ENCODE measurements around the gene CT47C1.

Gene CT47C1

GRCh38 chrX:119075270-119076025 lies 2.7 kb downstream of the CT47C1 start:
- Histone ChIP-seq H3K4me1 (ENCODE audit: control insufficient read depth in 1 of 2, insufficient read depth in 1 of 2, low read depth in 1 of 2, low read length in 1 of 2) (no peaks in the 10 kb centered on the region), H3K27ac (no peak overlapping the region), H3K36me3 (no peaks in the 10 kb centered on the region), H3K9me3 (no peaks in the 10 kb centered on the region), H3K4me3 (ENCODE audit: low read depth in 1 of 2, low read length in 1 of 2) (no peak overlapping the region), H3K27me3 (no peaks in the 10 kb centered on the region)
- no peak for TF ChIP-seq CTCF (IDR thresholded peaks at IDR 0.05)

DNA sequence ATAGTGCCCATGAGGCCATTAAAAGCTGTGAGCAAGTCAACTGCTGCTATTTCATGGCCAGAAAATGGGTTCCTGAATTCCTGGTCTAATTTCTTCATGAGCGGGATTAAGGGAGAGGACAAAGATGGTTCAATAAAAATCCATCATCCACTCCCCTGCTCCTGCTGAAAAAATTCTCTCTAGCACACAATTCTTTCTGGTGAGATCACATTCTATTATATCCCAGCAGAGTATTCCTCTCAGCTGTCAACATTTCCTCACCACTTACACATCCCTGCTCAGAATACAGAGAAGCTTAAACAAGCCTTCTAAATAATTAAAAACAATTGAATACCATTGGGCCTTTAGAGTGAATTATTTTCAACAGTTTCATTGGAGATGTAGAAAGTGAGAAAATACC lies 9.5 kb downstream of the CT47C1 start:
- H3K36me3 ChIP-seq, result no peaks in the 10 kb centered on the region
- H3K4me1 ChIP-seq (ENCODE audit: control insufficient read depth in 1 of 2, insufficient read depth in 1 of 2, low read depth in 1 of 2, low read length in 1 of 2), result no peaks in the 10 kb centered on the region
- no peaks in the 10 kb centered on the region for H3K27me3 ChIP-seq
- no peak for TF ChIP-seq CTCF (IDR thresholded peaks at IDR 0.05)
- H3K9me3 ChIP-seq, result no peaks in the 10 kb centered on the region
- no peak overlapping the region for H3K27ac ChIP-seq
- H3K4me3 ChIP-seq (ENCODE audit: low read depth in 1 of 2, low read length in 1 of 2), result no peak overlapping the region

- Histone ChIP-seq H3K9me3 (no peaks in the 10 kb centered on the region), H3K4me1 (ENCODE audit: control insufficient read depth in 1 of 2, insufficient read depth in 1 of 2, low read depth in 1 of 2, low read length in 1 of 2) (no peaks in the 10 kb centered on the region), H3K27ac (no peak overlapping the region), H3K4me3 (ENCODE audit: low read depth in 1 of 2, low read length in 1 of 2) (no peak overlapping the region), H3K27me3 (no peaks in the 10 kb centered on the region), H3K36me3 (no peaks in the 10 kb centered on the region)
- TF ChIP-seq CTCF (IDR thresholded peaks at IDR 0.05), result no peak
Observed at GRCh38 chrX:119084766-119085165, 12.0 kb downstream of the CT47C1 start.

- H3K9me3 ChIP-seq, result no peaks in the 10 kb centered on the region
- H3K4me3 ChIP-seq (ENCODE audit: low read depth in 1 of 2, low read length in 1 of 2), result no peak overlapping the region
- no peaks in the 10 kb centered on the region for H3K36me3 ChIP-seq
- no peaks in the 10 kb centered on the region for H3K27me3 ChIP-seq
- no peaks in the 10 kb centered on the region for H3K4me1 ChIP-seq (ENCODE audit: control insufficient read depth in 1 of 2, insufficient read depth in 1 of 2, low read depth in 1 of 2, low read length in 1 of 2)
- no peak overlapping the region for H3K27ac ChIP-seq
- no peak for TF ChIP-seq CTCF (IDR thresholded peaks at IDR 0.05)
Observed at GRCh38 chrX:119087121-119087520, 14.3 kb downstream of the CT47C1 start.

DNA sequence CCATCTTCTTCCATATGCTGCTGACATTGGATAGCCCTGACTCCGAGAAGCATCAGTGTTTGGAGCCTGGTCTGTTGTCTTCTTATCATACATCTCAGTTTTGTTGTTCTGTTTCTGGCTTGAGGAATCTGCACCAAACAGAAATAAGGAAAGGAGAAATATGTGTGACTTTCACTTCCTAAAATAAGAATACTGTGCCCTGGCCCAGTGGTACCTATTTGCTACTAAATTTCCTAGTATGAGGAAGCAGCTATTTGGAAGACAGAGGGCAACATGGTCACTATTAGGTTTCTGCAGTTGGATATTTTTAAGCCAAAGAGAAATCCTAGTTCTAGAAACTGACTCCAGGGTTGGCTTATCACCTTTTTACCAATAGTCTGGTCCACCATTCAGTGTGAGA lies 16.8 kb downstream of the CT47C1 start:
- Histone ChIP-seq H3K9me3 (no peaks in the 10 kb centered on the region), H3K4me1 (ENCODE audit: control insufficient read depth in 1 of 2, insufficient read depth in 1 of 2, low read depth in 1 of 2, low read length in 1 of 2) (no peaks in the 10 kb centered on the region), H3K27me3 (no peaks in the 10 kb centered on the region), H3K36me3 (no peaks in the 10 kb centered on the region), H3K4me3 (ENCODE audit: low read depth in 1 of 2, low read length in 1 of 2) (no peak overlapping the region), H3K27ac (no peak overlapping the region)
- TF ChIP-seq CTCF (IDR thresholded peaks at IDR 0.05), result no peak
